Kidney (tissue), 14 donors: Measurements from ENCODE around the gene ANKS1A. TPM values are rescaled to one million over a fixed set of nuclear protein-coding genes. Genes with fewer than 3 reads are reported as not detected.

Experiments used
- DNase-seq, 5 donors: peaks; one replicate each; pipeline ENCODE4 v3.0.0-alpha.2; 2013 to 2020
- FAIRE-seq: peaks from 2 replicates; lab custom pipeline; 2012; peaks lifted over from hg19 to GRCh38; lab: Jason Lieb, UNC
- H3K27ac ChIP-seq, 2 donors: one replicate each; pipeline ENCODE4 v1.7.0; 2013; ENCODE audit warnings: low read depth in 2 of 2, low read length in 2 of 2, inconsistent platforms in 1 of 2
- H3K27me3 ChIP-seq: one replicate; pipeline ENCODE4 v1.7.1; 2013; ENCODE audit warnings: low read length, inconsistent platforms; ENCODE audit not compliant: control insufficient read depth, insufficient read depth
- H3K36me3 ChIP-seq, 3 donors: one replicate each; pipeline versions ENCODE4 v1.7.0 to v1.7.1; 2013; ENCODE audit warnings: low read length in 3 of 3, control low read depth in 1 of 3, inconsistent platforms in 1 of 3; ENCODE audit not compliant: insufficient read depth in 3 of 3, control insufficient read depth in 2 of 3
- H3K4me1 ChIP-seq, 3 donors: one replicate each; pipeline versions ENCODE4 v1.7.0 to v1.7.1; 2013; ENCODE audit warnings: low read length in 3 of 3, inconsistent platforms in 1 of 3, low read depth in 1 of 3; ENCODE audit not compliant: control insufficient read depth in 2 of 3, insufficient read depth in 2 of 3
- H3K4me3 ChIP-seq, 3 donors: one replicate each; pipeline versions ENCODE4 v1.7.0 to v1.8.1; 2013; ENCODE audit warnings: low read length in 3 of 3, control low read depth in 1 of 3, inconsistent platforms in 1 of 3
- H3K9ac ChIP-seq, 3 donors: one replicate each; pipeline versions ENCODE4 v1.7.0 to v1.7.1; 2013; ENCODE audit warnings: low read length in 3 of 3, control low read depth in 1 of 3, inconsistent platforms in 1 of 3
- H3K9me3 ChIP-seq, 3 donors: one replicate each; pipeline versions ENCODE4 v1.7.0 to v1.7.1; 2013; ENCODE audit warnings: low read length in 3 of 3, control low read depth in 1 of 3, inconsistent platforms in 1 of 3; ENCODE audit not compliant: control insufficient read depth in 2 of 3, insufficient read depth in 1 of 3
- intact Hi-C: fragments of 100-400 bp; cut with DNase I; formaldehyde crosslinking; loops from one replicate; pipeline ENCODE4 v1.11.1; 2022
- polyA plus RNA-seq: library from polyadenylated mRNA; stranded (reverse); fragments of 350-450 nt; fragmentation: Illumina TruSeq; extraction: RNeasy Lipid Tissue Mini Kit (QIAGEN cat#74804); gene quantifications from one replicate; pipeline ENCODE4 v1.2.3, GENCODE V29; 2014; ENCODE audit warnings: low read depth, low replicate concordance; ENCODE audit not compliant: insufficient read depth
- total RNA-seq: library from RNA; stranded (reverse); fragmentation: NEBNext Ultra II Directional; extraction: Animal tissue kit (Norgen Biotek cat#: 25700); gene quantifications from one replicate; pipeline ENCODE4 v1.2.1, GENCODE V29; 2021
- TF ChIP-seq, protein P1 (sequence below): IDR thresholded peaks from 3 replicates; pipeline ENCODE4 v1.5.1; 2012; ENCODE audit warnings: mild to moderate bottlenecking, moderate library complexity, borderline replicate concordance; ENCODE audit not compliant: insufficient read depth; ENCODE audit errors: extremely low read depth
- donor health status: control.
- donor health status: control.
- donor health status: control.
- donor health status: control.
- donor health status: control.
- donor health status: DM: yes; HTN: yes; CAD: no.
- donor health status: Normal renal cell carcinoma (clear cell type).

Gene ANKS1A
- total and polyA plus RNA-seq, 2 donors from 2014 or later: 9.4 to 25.9 TPM

DNA sequence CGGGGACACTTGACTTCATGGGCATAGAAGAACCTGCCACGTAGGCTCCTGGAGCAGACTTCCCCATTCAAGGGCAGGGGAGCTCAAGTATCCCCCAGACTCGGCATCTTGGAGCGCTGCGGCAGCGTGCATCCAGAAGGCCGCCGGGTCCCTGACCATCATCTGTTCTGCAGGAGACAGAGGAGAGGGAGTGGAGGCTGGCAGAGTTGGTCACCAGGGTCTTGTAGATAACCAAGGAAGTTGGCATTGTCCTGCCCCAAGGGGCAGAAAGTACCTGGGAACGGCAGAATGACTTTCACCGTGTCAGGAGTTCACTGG is 169.3 kb downstream of the ANKS1A start:
- no peak overlapping the region for H3K27ac ChIP-seq
- no peaks in the 10 kb centered on the region for H3K4me1 ChIP-seq
- no peak overlapping the region for H3K9ac ChIP-seq
- no peak for FAIRE-seq
- H3K9me3 ChIP-seq: no peaks in the 10 kb centered on the region
- TF ChIP-seq, protein P1, sequence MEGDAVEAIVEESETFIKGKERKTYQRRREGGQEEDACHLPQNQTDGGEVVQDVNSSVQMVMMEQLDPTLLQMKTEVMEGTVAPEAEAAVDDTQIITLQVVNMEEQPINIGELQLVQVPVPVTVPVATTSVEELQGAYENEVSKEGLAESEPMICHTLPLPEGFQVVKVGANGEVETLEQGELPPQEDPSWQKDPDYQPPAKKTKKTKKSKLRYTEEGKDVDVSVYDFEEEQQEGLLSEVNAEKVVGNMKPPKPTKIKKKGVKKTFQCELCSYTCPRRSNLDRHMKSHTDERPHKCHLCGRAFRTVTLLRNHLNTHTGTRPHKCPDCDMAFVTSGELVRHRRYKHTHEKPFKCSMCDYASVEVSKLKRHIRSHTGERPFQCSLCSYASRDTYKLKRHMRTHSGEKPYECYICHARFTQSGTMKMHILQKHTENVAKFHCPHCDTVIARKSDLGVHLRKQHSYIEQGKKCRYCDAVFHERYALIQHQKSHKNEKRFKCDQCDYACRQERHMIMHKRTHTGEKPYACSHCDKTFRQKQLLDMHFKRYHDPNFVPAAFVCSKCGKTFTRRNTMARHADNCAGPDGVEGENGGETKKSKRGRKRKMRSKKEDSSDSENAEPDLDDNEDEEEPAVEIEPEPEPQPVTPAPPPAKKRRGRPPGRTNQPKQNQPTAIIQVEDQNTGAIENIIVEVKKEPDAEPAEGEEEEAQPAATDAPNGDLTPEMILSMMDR: no peak
- no peak overlapping the region for H3K4me3 ChIP-seq
- H3K27me3 ChIP-seq: no peaks in the 10 kb centered on the region
- H3K36me3 ChIP-seq: peaks cover 0 to 48% (median 31%) of the 10 kb centered on the region in 3 donors
- intact Hi-C loops: no loop called here
- no peak for DNase-seq

DNA sequence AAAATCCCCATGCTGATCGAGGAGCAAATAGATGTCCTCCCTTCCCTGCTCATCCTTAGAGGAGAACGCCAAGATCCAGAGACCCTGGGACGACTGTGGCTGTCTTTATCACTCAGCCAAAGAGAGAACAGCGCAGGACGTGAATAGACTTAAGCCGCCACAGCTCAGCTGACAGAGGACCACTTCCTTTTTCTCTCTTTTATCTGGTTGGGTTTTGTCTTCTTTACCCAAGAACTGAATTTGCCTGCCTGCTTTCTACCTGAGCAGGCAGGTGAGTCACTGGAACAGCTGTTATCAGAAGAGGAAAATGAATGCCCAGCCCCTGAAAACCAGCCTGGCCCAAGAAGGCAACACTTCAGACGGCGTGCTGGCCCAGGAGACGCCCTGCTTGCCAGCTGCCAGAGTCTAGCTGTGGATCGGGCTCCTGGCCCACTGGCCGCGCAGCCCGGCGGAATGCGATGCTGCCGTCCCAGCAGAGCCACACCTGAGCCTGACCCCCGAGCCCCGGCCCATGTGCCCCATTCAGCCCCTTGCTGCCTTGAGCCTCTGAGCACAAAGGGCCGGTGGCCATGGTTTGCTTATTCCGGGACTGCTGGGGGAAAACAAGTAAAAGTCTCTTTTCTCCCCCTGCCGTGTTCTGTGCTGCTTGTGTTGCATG is 169.9 kb downstream of the ANKS1A start:
- peaks cover 0 to 48% (median 31%) of the 10 kb centered on the region in 3 donors for H3K36me3 ChIP-seq
- intact Hi-C loops: no loop called here
- FAIRE-seq (no peak), DNase-seq (no peak)
- no peaks in the 10 kb centered on the region for H3K27me3 ChIP-seq
- TF ChIP-seq, protein P1: no peak
- no peaks in the 10 kb centered on the region for H3K4me1 ChIP-seq
- H3K9ac ChIP-seq: no peak overlapping the region
- no peak overlapping the region for H3K4me3 ChIP-seq
- H3K27ac ChIP-seq: no peak overlapping the region
- no peaks in the 10 kb centered on the region for H3K9me3 ChIP-seq

DNA sequence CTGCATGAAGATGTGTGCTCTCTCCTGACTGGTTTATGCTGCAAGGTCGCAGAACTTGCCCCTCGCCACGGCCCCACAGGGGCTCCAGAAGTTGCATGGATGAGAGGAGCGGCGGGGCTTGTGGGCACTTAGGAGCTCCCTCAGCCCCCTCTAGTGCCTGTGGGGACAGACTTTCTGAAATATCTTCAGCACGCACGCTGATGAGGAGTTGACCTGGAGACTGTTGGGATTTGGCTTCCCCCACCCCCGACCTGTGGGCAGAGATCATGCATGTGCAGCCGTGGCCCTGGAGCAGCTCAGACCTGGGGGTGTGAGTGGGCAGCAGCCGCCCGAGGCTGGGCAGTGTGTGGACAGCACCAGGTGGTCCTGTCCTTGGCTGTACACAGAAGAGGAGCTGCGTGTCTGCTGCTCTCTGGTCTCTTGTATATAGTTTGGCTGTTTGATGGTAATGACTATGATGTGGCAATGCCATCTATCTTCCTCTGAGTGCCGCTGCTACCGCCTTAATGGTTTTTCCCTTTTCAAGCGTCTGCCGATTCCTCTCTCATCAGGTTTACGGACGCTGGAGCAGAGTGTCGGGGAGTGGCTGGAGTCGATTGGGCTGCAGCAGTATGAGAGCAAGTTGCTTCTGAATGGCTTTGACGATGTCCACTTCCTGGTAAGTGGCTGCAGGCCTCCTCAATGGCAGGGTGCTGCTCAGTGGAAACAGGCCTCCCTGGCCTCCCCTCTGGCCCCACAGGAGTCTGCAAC is 170.7 kb downstream of the ANKS1A start:
- H3K36me3 ChIP-seq: peaks cover 0 to 43% (median 23%) of the 10 kb centered on the region in 3 donors

More for the DNA sequence above, 170.7 kb downstream of the ANKS1A start:
- DNase-seq (peak in 2 of 5 donors; percentile 44 to 51), FAIRE-seq (no peak)
- no peak overlapping the region for H3K9ac ChIP-seq
- H3K4me3 ChIP-seq: no peak overlapping the region
- no peaks in the 10 kb centered on the region for H3K4me1 ChIP-seq
- intact Hi-C loops: no loop called here
- H3K27me3 ChIP-seq: no peaks in the 10 kb centered on the region
- no peak overlapping the region for H3K27ac ChIP-seq
- H3K9me3 ChIP-seq: no peaks in the 10 kb centered on the region
- TF ChIP-seq, protein P1: no peak
